ENCODE measurements around the gene GID8.

GRCh38 chr20:62891111-62891510, 46.8 kb upstream of the GID8 start:
- TF ChIP-seq, protein P1, sequence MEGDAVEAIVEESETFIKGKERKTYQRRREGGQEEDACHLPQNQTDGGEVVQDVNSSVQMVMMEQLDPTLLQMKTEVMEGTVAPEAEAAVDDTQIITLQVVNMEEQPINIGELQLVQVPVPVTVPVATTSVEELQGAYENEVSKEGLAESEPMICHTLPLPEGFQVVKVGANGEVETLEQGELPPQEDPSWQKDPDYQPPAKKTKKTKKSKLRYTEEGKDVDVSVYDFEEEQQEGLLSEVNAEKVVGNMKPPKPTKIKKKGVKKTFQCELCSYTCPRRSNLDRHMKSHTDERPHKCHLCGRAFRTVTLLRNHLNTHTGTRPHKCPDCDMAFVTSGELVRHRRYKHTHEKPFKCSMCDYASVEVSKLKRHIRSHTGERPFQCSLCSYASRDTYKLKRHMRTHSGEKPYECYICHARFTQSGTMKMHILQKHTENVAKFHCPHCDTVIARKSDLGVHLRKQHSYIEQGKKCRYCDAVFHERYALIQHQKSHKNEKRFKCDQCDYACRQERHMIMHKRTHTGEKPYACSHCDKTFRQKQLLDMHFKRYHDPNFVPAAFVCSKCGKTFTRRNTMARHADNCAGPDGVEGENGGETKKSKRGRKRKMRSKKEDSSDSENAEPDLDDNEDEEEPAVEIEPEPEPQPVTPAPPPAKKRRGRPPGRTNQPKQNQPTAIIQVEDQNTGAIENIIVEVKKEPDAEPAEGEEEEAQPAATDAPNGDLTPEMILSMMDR (IDR thresholded peaks at IDR 0.05) = no peak
- TF ChIP-seq POLR2A (IDR thresholded peaks at IDR 0.05) = no peak
